Neural progenitor cell (in vitro differentiated cells): Measurements from ENCODE around the gene WDTC1. TPM values are rescaled to one million over a fixed set of nuclear protein-coding genes. Genes with fewer than 3 reads are reported as not detected.
A peak's percentile ranks its signal among the peaks of the same experiment; 100 is the strongest.

Source experiments
- DNase-seq: peaks from one replicate; pipeline ENCODE4 v3.0.0-alpha.2; 2016; ENCODE audit warnings: low spot score
- H2AFZ ChIP-seq: fragments of 200-600 bp; sonication (generic); replicated peaks from 2 replicates; pipeline ENCODE4 v1.6.1; 2016; ENCODE audit warnings: antibody characterized with exemption
- H3F3A ChIP-seq: fragments of 200-600 bp; sonication (generic); 2 replicates; pipeline ENCODE4 v1.6.1; 2016; ENCODE audit warnings: antibody characterized with exemption, low read depth
- H3K27ac ChIP-seq: fragments of 200-600 bp; sonication (generic); 2 replicates; pipeline ENCODE4 v1.5.1; 2016; ENCODE audit warnings: mild to moderate bottlenecking
- H3K27me3 ChIP-seq: fragments of 200-600 bp; sonication (generic); 2 replicates; pipeline ENCODE4 v1.6.1; 2016; ENCODE audit warnings: mild to moderate bottlenecking, moderate library complexity
- H3K36me3 ChIP-seq: fragments of 200-600 bp; sonication (generic); 2 replicates; pipeline ENCODE4 v1.5.1; 2016
- H3K4me1 ChIP-seq: fragments of 200-600 bp; sonication (generic); 2 replicates; pipeline ENCODE4 v1.6.1; 2016; ENCODE audit warnings: mixed run types
- H3K4me2 ChIP-seq: fragments of 200-600 bp; sonication (generic); 2 replicates; pipeline ENCODE4 v1.6.1; 2016
- H3K4me3 ChIP-seq: fragments of 200-600 bp; sonication (generic); 2 replicates; pipeline ENCODE4 v1.5.1; 2016
- H3K79me2 ChIP-seq: fragments of 200-600 bp; sonication (generic); 2 replicates; pipeline ENCODE4 v1.6.1; 2016; ENCODE audit warnings: low read depth
- H3K9ac ChIP-seq: fragments of 200-600 bp; sonication (generic); 2 replicates; pipeline ENCODE4 v1.6.1; 2016
- H3K9me3 ChIP-seq: fragments of 200-600 bp; sonication (generic); 2 replicates; pipeline ENCODE4 v1.5.1; 2016; ENCODE audit warnings: low read depth
- H4K20me1 ChIP-seq: fragments of 200-600 bp; sonication (generic); 2 replicates; pipeline ENCODE4 v1.6.1; 2016; ENCODE audit warnings: low read depth
- H3K27ac Mint-ChIP-seq: 3 replicates; pipeline ENCODE4 v1.8.0; 2021; ENCODE audit warnings: mixed read lengths
- H3K27me3 Mint-ChIP-seq: 2 replicates; pipeline ENCODE4 v1.8.0; 2022; ENCODE audit warnings: low read depth, mild to moderate bottlenecking, inconsistent platforms, moderate library complexity, mixed read lengths; ENCODE audit not compliant: insufficient read depth
- H3K36me3 Mint-ChIP-seq: 3 replicates; pipeline ENCODE4 v1.8.0; 2021; ENCODE audit warnings: mixed read lengths
- H3K4me1 Mint-ChIP-seq: 3 replicates; pipeline ENCODE4 v1.8.0; 2021; ENCODE audit warnings: mixed read lengths
- H3K4me3 Mint-ChIP-seq: 3 replicates; pipeline ENCODE4 v1.8.0; 2021; ENCODE audit warnings: mild to moderate bottlenecking, moderate library complexity, mixed read lengths
- H3K9me3 Mint-ChIP-seq: 3 replicates; pipeline ENCODE4 v1.8.0; 2020; ENCODE audit warnings: mixed read lengths
- EZH2 ChIP-seq: fragments of 200-600 bp; sonication (generic); IDR thresholded peaks from 2 replicates; pipeline ENCODE4 v1.6.1; 2017; ENCODE audit warnings: antibody characterized with exemption, mild to moderate bottlenecking, moderate library complexity
- EZH2phosphoT487 ChIP-seq: fragments of 200-600 bp; sonication (generic); IDR thresholded peaks from 2 replicates; pipeline ENCODE4 v1.6.1; 2017; ENCODE audit warnings: antibody characterized with exemption
- total RNA-seq: library from RNA; depleted of rRNA; stranded (reverse); fragments of >200 nt; gene quantifications from 2 replicates; pipeline ENCODE4 v1.2.3, GENCODE V29; 2015; ENCODE audit warnings: low replicate concordance
- TF ChIP-seq, protein P1 (sequence below): fragments of 200-600 bp; sonication (generic); IDR thresholded peaks from 2 replicates; pipeline ENCODE4 v1.5.1; 2017; ENCODE audit warnings: antibody characterized with exemption, mild to moderate bottlenecking

WDTC1 gene
- total RNA-seq, 1 donor from 2014 or later: 17.8 TPM

- H3K27me3 Mint-ChIP-seq: peaks cover 4% of the 10 kb centered on the region
- no peak overlapping the region for H3K4me3 ChIP-seq
- H3K36me3 ChIP-seq: no peaks in the 10 kb centered on the region
- no peak overlapping the region for H3K27ac Mint-ChIP-seq
- H3K4me3 Mint-ChIP-seq: no peak overlapping the region
- no peaks in the 10 kb centered on the region for H3K9me3 Mint-ChIP-seq
- no peak overlapping the region for H3K9ac ChIP-seq
- H3K27ac ChIP-seq: no peak overlapping the region
- no peaks in the 10 kb centered on the region for H3K79me2 ChIP-seq
- no peak overlapping the region for H3K4me2 ChIP-seq
- H3F3A ChIP-seq: peaks cover 35% of the 10 kb centered on the region
- H4K20me1 ChIP-seq: no peaks in the 10 kb centered on the region
- peaks cover 37% of the 10 kb centered on the region for H3K4me1 ChIP-seq
- TF ChIP-seq, protein P1, sequence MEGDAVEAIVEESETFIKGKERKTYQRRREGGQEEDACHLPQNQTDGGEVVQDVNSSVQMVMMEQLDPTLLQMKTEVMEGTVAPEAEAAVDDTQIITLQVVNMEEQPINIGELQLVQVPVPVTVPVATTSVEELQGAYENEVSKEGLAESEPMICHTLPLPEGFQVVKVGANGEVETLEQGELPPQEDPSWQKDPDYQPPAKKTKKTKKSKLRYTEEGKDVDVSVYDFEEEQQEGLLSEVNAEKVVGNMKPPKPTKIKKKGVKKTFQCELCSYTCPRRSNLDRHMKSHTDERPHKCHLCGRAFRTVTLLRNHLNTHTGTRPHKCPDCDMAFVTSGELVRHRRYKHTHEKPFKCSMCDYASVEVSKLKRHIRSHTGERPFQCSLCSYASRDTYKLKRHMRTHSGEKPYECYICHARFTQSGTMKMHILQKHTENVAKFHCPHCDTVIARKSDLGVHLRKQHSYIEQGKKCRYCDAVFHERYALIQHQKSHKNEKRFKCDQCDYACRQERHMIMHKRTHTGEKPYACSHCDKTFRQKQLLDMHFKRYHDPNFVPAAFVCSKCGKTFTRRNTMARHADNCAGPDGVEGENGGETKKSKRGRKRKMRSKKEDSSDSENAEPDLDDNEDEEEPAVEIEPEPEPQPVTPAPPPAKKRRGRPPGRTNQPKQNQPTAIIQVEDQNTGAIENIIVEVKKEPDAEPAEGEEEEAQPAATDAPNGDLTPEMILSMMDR: no peak
- TF ChIP-seq EZH2phosphoT487 (no peak), EZH2 (no peak)
- peaks cover 14% of the 10 kb centered on the region for H3K36me3 Mint-ChIP-seq
- peaks cover 33% of the 10 kb centered on the region for H3K4me1 Mint-ChIP-seq
- H3K9me3 ChIP-seq: no peaks in the 10 kb centered on the region
- DNase-seq: no peak
- no peak overlapping the region for H2AFZ ChIP-seq
- H3K27me3 ChIP-seq: no peaks in the 10 kb centered on the region
These were observed 67.3 kb downstream of the WDTC1 start for GRCh38 chr1:27301582-27302199.

- H2AFZ ChIP-seq: no peak overlapping the region
- H3K4me3 ChIP-seq: no peak overlapping the region
- no peaks in the 10 kb centered on the region for H3K79me2 ChIP-seq
- Mint-ChIP-seq H3K4me1 (peaks cover 42% of the 10 kb centered on the region), H3K27me3 (peaks cover 4% of the 10 kb centered on the region), H3K9me3 (no peaks in the 10 kb centered on the region), H3K36me3 (peaks cover 14% of the 10 kb centered on the region), H3K27ac (no peak overlapping the region), H3K4me3 (no peak overlapping the region)
- H3K4me1 ChIP-seq: peaks cover 45% of the 10 kb centered on the region
- H3F3A ChIP-seq: peaks cover 44% of the 10 kb centered on the region
- no peaks in the 10 kb centered on the region for H3K36me3 ChIP-seq
- H4K20me1 ChIP-seq: no peaks in the 10 kb centered on the region
- no peaks in the 10 kb centered on the region for H3K9me3 ChIP-seq
- no peak for DNase-seq
- TF ChIP-seq EZH2phosphoT487 (no peak), EZH2 (no peak)
- TF ChIP-seq, protein P1: no peak
- no peak overlapping the region for H3K27ac ChIP-seq
- H3K27me3 ChIP-seq: no peaks in the 10 kb centered on the region
- no peak overlapping the region for H3K4me2 ChIP-seq
- H3K9ac ChIP-seq: no peak overlapping the region
These were observed 68.2 kb downstream of the WDTC1 start for GRCh38 chr1:27302612-27303011.

GRCh38 chr1:27303509-27303908 lies 69.1 kb downstream of the WDTC1 start:
- Mint-ChIP-seq H3K27ac (peak overlapping the region; percentile 72), H3K4me3 (no peak overlapping the region), H3K36me3 (peaks cover 9% of the 10 kb centered on the region), H3K9me3 (no peaks in the 10 kb centered on the region), H3K4me1 (peaks cover 50% of the 10 kb centered on the region), H3K27me3 (peaks cover 6% of the 10 kb centered on the region)
- Histone ChIP-seq H3K9me3 (no peaks in the 10 kb centered on the region), H3K4me1 (peaks cover 54% of the 10 kb centered on the region), H3K79me2 (no peaks in the 10 kb centered on the region), H4K20me1 (no peaks in the 10 kb centered on the region), H2AFZ (no peak overlapping the region), H3K27me3 (no peaks in the 10 kb centered on the region), H3K4me2 (no peak overlapping the region), H3K27ac (no peak overlapping the region), H3K4me3 (no peak overlapping the region), H3K36me3 (no peaks in the 10 kb centered on the region), H3F3A (peaks cover 53% of the 10 kb centered on the region), H3K9ac (no peak overlapping the region)
- no peak for TF ChIP-seq EZH2phosphoT487
- TF ChIP-seq, protein P1: no peak
- no peak for TF ChIP-seq EZH2
- no peak for DNase-seq
